Peyer's patch (tissue), 4 donors: ENCODE results near the gene AKAP13. TPM values are rescaled to one million over a fixed set of nuclear protein-coding genes. Genes with fewer than 3 reads are reported as not detected.
A peak's percentile ranks its signal among the peaks of the same experiment; 100 is the strongest.
"Not testable (repeated sequence)": the region's sequence is repeated elsewhere in the genome, so short reads cannot be mapped to it uniquely, and the experiment has no call there.

Experiments
- DNase-seq, 3 donors: peaks; one replicate each; pipeline ENCODE4 v3.0.0-alpha.2; 2017 to 2019
- H3K27ac ChIP-seq, 4 donors: fragments of 200-600 bp; sonication (generic); one replicate each; pipeline ENCODE4 v1.5.1; 2016 to 2019
- H3K27me3 ChIP-seq, 2 donors: fragments of 200-600 bp; sonication (generic); one replicate each; pipeline ENCODE4 v1.5.1; 2019
- H3K36me3 ChIP-seq, 3 donors: fragments of 200-600 bp; sonication (generic); one replicate each; pipeline ENCODE4 v1.5.1; 2016 to 2019
- H3K4me1 ChIP-seq, 4 donors: fragments of 200-600 bp; sonication (generic); one replicate each; pipeline ENCODE4 v1.5.1; 2016 to 2019
- H3K4me3 ChIP-seq, 4 donors: fragments of 200-600 bp; sonication (generic); 1 replicate in 3 of 4; 2 replicates in 1 of 4; pipeline ENCODE4 v1.5.1; 2016 to 2019; ENCODE audit warnings: mild to moderate bottlenecking in 1 of 4
- H3K9me3 ChIP-seq, 4 donors: fragments of 200-600 bp; sonication (generic); one replicate each; pipeline ENCODE4 v1.5.1; 2016 to 2019; ENCODE audit warnings: mild to moderate bottlenecking in 1 of 4
- CTCF ChIP-seq, 6 experiments: fragments of 450-650 bp in 4 of 6; fragments of 200-600 bp in 2 of 6; sonication (generic) in 1 of 6; IDR thresholded peaks; one replicate each; pipeline ENCODE4 v1.5.1; 2017 to 2019; ENCODE audit warnings: antibody characterized with exemption in 6 of 6, mild to moderate bottlenecking in 3 of 6, moderate library complexity in 1 of 6
- POLR2A ChIP-seq, 2 donors: fragments of 450-650 bp; IDR thresholded peaks; one replicate each; pipeline ENCODE4 v1.5.1; 2017; ENCODE audit warnings: antibody characterized with exemption in 2 of 2, mild to moderate bottlenecking in 2 of 2, moderate library complexity in 2 of 2
- total RNA-seq, 4 donors: library from RNA; depleted of rRNA; stranded (reverse); fragments of >200 nt; gene quantifications; one replicate each; pipeline ENCODE4 v1.1.0, GENCODE V29; 2016

AKAP13 gene
- total RNA-seq, 4 donors from 2014 or later = 166 to 742 (median 242) TPM

DNA sequence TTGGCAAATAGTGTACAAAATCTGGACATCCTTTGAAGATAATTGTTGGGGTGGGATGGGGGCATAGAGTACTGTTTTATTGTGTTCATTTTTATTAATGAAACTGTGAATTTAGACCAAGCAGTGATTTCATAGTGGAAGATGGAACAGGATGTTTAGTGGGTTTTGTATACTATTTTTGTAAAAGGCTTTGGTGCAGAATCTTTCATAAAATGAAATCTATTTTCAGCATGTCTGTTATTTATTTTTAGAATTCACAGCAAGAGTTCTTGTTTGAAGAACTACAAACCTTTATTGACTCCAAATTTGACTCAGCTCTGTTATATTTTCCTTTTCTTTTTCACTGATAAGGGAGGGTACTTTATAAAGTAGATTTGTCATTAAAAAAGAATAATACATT is 145.4 kb downstream of the AKAP13 start:
- Histone ChIP-seq H3K27ac (no peak overlapping the region), H3K27me3 (no peaks in the 10 kb centered on the region), H3K4me1 (no peaks in the 10 kb centered on the region), H3K4me3 (no peak overlapping the region), H3K9me3 (no peaks in the 10 kb centered on the region), H3K36me3 (peaks cover 0 to 3% (median 0%) of the 10 kb centered on the region in 3 donors)
- DNase-seq = no peak
- TF ChIP-seq POLR2A (IDR thresholded peaks at IDR 0.05) (no peak), CTCF (IDR thresholded peaks at IDR 0.05) (no peak)

DNA sequence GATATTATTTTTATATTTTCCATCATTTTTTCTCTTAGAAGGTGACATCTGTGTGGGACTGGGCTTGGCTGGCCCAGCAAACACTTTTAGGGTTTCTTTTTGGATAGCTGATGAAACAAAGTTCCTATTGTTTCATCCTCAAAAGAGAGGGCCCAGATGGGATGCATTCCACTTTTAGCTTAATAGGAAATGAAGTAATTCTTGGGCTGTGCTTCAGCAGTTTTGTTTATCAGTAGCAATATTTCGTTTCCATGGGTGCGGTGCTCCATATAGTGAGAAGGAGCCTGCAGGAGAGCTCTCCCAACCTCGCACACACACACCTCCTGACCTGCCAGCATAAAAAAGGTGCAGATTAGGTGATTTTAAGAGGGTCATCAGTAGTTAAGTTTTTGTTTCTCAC is 147.5 kb downstream of the AKAP13 start:
- TF ChIP-seq POLR2A (IDR thresholded peaks at IDR 0.05) (no peak), CTCF (IDR thresholded peaks at IDR 0.05) (no peak)

GRCh38 chr15:85530079-85530478 is 149.7 kb downstream of the AKAP13 start:
- H3K9me3 ChIP-seq = no peaks in the 10 kb centered on the region
- H3K27me3 ChIP-seq = no peaks in the 10 kb centered on the region
- no peak for TF ChIP-seq POLR2A (IDR thresholded peaks at IDR 0.05)
- no peak for TF ChIP-seq CTCF (IDR thresholded peaks at IDR 0.05)
- peaks cover 0 to 6% (median 0%) of the 10 kb centered on the region in 3 donors for H3K36me3 ChIP-seq
- no peak overlapping the region for H3K27ac ChIP-seq
- peaks cover 0 to 8% (median 0%) of the 10 kb centered on the region in 4 donors for H3K4me1 ChIP-seq
- no peak for DNase-seq
- H3K4me3 ChIP-seq = no peak overlapping the region

More for the DNA sequence above, 147.5 kb downstream of the AKAP13 start:
- no peak for DNase-seq
- H3K27ac ChIP-seq = peak overlapping the region in 1 of 4 donors; percentile 38
- H3K4me1 ChIP-seq = no peaks in the 10 kb centered on the region
- H3K9me3 ChIP-seq = no peaks in the 10 kb centered on the region
- H3K36me3 ChIP-seq = peaks cover 0 to 3% (median 0%) of the 10 kb centered on the region in 3 donors
- no peak overlapping the region for H3K4me3 ChIP-seq
- H3K27me3 ChIP-seq = no peaks in the 10 kb centered on the region

DNA sequence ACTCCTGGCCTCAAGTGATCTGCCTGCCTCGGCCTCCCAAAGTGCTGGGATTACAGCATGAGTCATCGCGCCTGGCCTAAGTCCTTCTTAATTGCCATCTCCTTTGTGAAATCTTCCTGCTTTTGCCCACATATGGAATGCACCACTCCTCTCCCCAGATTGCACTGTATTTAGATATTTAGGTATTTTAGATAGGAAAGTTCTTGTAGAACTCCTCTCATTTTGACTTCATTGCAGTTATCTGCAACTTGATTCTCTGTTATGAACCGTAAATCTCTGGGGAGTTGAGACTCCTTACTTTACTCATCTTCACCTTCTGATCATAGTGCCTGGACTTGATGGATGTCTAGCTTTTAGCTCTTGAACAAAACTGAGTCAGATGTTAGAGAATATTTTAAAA is 150.7 kb downstream of the AKAP13 start:
- TF ChIP-seq CTCF (IDR thresholded peaks at IDR 0.05) = no peak
- TF ChIP-seq POLR2A (IDR thresholded peaks at IDR 0.05) = no peak
- Histone ChIP-seq H3K4me1 (peaks cover 0 to 15% (median 0%) of the 10 kb centered on the region in 4 donors), H3K9me3 (no peaks in the 10 kb centered on the region), H3K4me3 (no peak overlapping the region), H3K27me3 (no peaks in the 10 kb centered on the region), H3K36me3 (peaks cover 0 to 6% (median 0%) of the 10 kb centered on the region in 3 donors), H3K27ac (no peak overlapping the region)
- DNase-seq = no peak

DNA sequence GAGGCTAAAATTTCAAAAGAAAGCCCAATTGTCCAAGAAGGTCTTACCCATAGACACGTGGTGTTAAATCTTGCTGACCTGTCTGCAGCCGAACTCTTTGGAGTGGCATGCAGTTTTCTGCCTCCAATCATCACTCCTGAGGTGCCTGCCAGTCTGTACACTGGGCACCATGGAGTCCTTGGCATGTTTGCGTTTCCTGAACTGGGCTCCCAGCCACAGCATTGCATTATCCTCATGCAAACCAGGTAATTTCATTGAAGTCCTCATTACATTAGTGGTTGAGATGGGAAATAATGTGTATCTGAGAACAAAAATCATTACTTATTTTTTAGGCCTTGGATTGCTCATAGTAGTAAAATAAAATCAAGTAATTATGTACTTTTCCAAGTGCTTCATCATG is 152.3 kb downstream of the AKAP13 start:
- Histone ChIP-seq H3K4me1 (peaks cover 0 to 20% (median 0%) of the 10 kb centered on the region in 4 donors), H3K27ac (no peak overlapping the region), H3K27me3 (no peaks in the 10 kb centered on the region), H3K4me3 (no peak overlapping the region), H3K36me3 (peaks cover 0 to 6% (median 0%) of the 10 kb centered on the region in 3 donors), H3K9me3 (no peaks in the 10 kb centered on the region)
- no peak for DNase-seq
- no peak for TF ChIP-seq CTCF (IDR thresholded peaks at IDR 0.05)
- TF ChIP-seq POLR2A (IDR thresholded peaks at IDR 0.05) = no peak

DNA sequence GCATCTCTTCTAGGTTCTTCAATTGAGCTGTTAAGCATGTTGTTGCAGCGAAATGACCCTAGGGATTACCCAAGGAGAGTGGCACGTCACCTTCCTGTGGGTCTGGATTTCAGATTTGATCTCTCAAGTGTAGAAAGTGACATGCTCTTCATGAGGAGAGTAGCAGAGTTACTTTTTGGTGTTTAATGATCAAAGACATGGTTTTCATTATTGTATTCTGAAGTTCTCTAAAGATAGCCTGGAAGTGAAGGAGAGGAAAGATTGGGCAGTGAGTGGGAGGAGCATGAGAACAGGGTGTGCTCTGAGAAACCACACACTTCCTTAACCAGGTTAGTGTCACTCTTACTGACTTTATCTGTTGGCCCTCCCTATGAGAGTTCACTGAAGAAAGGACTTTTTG is 153.6 kb downstream of the AKAP13 start:
- peak in 2 of 3 donors; percentile 64 to 75 for DNase-seq
- H3K27me3 ChIP-seq = no peaks in the 10 kb centered on the region
- TF ChIP-seq CTCF (IDR thresholded peaks at IDR 0.05) (peak in 1 of 6 experiments; percentile 2), POLR2A (IDR thresholded peaks at IDR 0.05) (no peak)
- no peaks in the 10 kb centered on the region for H3K9me3 ChIP-seq
- peaks cover 0 to 20% (median under 1%) of the 10 kb centered on the region in 4 donors for H3K4me1 ChIP-seq
- peak overlapping the region in 3 of 4 donors; percentile 12 to 78 (median 61) for H3K27ac ChIP-seq
- H3K36me3 ChIP-seq = peaks cover 0 to 6% (median 0%) of the 10 kb centered on the region in 3 donors
- no peak overlapping the region for H3K4me3 ChIP-seq

GRCh38 chr15:85535533-85536330 is 155.3 kb downstream of the AKAP13 start:
- H3K9me3 ChIP-seq, H3K36me3 ChIP-seq, H3K27me3 ChIP-seq, H3K4me3 ChIP-seq: not testable (repeated sequence)
- peak in 1 of 3 donors; percentile 35 for DNase-seq
- Histone ChIP-seq H3K4me1 (peaks cover 0 to 20% (median 3%) of the 10 kb centered on the region in 4 donors), H3K27ac (peak overlapping the region in 2 of 4 donors; percentile 61 to 78)
